ENCODE results near the gene RLIM. TPM values are rescaled to one million over a fixed set of nuclear protein-coding genes. Genes with fewer than 3 reads are reported as not detected.

Gene RLIM, protein sequence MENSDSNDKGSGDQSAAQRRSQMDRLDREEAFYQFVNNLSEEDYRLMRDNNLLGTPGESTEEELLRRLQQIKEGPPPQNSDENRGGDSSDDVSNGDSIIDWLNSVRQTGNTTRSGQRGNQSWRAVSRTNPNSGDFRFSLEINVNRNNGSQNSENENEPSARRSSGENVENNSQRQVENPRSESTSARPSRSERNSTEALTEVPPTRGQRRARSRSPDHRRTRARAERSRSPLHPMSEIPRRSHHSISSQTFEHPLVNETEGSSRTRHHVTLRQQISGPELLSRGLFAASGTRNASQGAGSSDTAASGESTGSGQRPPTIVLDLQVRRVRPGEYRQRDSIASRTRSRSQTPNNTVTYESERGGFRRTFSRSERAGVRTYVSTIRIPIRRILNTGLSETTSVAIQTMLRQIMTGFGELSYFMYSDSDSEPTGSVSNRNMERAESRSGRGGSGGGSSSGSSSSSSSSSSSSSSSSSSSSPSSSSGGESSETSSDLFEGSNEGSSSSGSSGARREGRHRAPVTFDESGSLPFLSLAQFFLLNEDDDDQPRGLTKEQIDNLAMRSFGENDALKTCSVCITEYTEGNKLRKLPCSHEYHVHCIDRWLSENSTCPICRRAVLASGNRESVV
- total RNA-seq, result 110 TPM

DNA sequence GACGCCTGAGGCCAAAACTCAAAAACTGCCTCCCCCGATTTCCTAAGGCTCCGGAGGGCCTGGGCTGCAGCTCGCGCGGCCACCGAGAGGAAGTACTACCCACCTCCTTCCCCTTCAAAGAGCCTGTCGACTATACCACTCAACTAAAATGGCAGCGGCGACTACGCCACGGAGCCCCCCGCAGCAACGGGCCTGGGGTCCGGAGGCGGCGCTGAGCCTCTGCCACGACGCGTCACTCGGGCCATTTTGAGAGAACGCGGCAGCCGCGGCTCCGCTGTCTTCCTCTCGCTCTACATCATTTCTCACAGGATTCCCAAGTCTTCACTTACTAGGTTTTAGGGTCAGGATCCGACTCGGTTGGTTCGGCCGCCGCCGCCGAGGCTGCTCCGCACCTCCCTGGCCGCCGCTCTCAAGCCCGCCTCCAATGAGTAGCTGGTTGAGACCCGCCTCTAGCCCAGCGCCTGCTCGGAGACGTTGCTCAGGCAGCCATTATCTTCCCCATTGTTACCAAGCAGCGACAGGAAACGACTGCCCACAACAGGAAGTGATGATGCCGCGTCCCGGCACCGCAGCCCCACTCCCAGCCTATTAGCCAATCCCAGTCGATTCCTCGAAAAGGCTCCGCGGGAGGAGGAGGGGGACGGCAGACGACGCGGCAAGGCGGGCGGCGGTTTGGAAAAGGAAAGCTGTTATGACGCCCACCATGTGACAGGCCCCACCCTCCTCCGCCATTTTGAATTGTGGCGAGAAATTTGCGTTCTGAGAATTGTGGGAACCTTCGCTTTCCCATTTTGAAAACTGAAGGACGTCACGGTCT lies at the start of gene RLIM:
Gene RLIM (minus strand): TSS at position 532 of the 817 bp plus-strand sequence. CDS start 18,647 bp downstream, outside the sequence.

Other genes with a start within 250 kb of the RLIM start
- 24.5 TPM for gene SLC16A2, start 193.1 kb downstream of the RLIM start, total RNA-seq

Measured in diencephalon (tissue), 1 donor.